ENCODE data around the gene GRIN2A.

The GRIN2A gene

DNA sequence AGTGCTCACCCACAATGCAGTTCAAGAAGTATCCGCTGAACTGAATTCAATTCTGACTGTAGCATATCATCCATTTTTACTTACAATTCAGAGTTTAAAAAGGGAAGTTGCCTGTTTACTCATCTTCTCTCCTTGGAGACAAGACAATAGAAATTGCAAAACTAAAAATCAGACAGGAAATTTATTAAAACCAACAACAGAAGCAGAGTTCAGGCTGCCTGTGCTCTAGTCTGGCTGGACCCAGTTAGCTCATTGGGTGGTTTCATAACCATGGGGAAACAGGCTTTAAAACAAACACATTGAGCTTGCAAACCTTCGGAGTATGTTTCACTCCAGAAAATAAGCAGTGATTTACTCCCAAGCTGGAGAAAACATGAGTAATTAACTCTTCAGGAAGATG is 321.4 kb downstream of the GRIN2A start:
- Histone ChIP-seq H3K27me3 (ENCODE audit: control insufficient read depth in 5 of 5, insufficient read depth in 4 of 5, low read length in 5 of 5) (no peaks in the 10 kb centered on the region), H3K4me3 (ENCODE audit: low read depth in 1 of 5, low read length in 5 of 5) (no peak overlapping the region), H3K9ac (ENCODE audit: low read length in 5 of 5) (no peak overlapping the region), H3K9me3 (ENCODE audit: control insufficient read depth in 5 of 5, low read length in 5 of 5) (peaks cover 0 to 3% (median 0%) of the 10 kb centered on the region in 5 donors), H3K4me1 (ENCODE audit: control insufficient read depth in 5 of 5, insufficient read depth in 5 of 5, low read length in 5 of 5) (peaks cover 0 to 14% (median 0%) of the 10 kb centered on the region in 5 donors), H3K36me3 (ENCODE audit: control insufficient read depth in 5 of 5, insufficient read depth in 5 of 5, low read length in 5 of 5) (no peaks in the 10 kb centered on the region), H3K27ac (ENCODE audit: low read depth, low read length) (no peak overlapping the region)

DNA sequence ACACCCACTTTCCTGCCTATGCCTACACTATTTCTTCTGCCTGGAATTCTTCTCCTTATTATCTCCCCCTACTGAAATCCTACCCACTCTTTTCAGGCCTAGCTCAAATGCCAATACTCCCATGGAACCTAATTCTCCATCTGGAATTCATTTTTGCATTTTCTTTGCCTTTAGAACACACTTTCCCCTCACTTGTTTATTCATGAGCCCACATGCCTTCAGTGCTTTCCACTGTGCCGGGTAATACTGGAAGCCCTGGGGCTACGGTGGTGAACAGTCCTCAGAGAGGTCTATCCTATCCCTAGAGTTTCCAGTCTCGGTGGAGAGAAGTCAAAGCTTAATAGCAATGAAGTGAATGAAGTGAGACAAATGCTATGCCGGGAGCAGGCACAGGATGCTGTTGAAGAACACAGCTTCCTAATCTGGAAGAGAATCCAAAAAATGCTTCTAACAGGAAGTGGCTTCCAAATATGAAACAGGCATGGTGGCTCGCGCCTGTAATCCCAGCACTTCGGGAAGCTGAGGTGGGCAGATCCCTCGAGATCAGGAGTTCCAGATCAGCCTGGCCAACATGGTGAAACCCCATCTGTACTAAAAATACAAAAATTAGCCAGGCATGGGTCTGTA is 322.4 kb downstream of the GRIN2A start:
- Histone ChIP-seq H3K27me3 (ENCODE audit: control insufficient read depth in 5 of 5, insufficient read depth in 4 of 5, low read length in 5 of 5) (no peaks in the 10 kb centered on the region), H3K9me3 (ENCODE audit: control insufficient read depth in 5 of 5, low read length in 5 of 5) (peaks cover 0 to 3% (median 0%) of the 10 kb centered on the region in 5 donors), H3K36me3 (ENCODE audit: control insufficient read depth in 5 of 5, insufficient read depth in 5 of 5, low read length in 5 of 5) (no peaks in the 10 kb centered on the region), H3K4me3 (ENCODE audit: low read depth in 1 of 5, low read length in 5 of 5) (no peak overlapping the region), H3K9ac (ENCODE audit: low read length in 5 of 5) (no peak overlapping the region), H3K27ac (ENCODE audit: low read depth, low read length) (no peak overlapping the region), H3K4me1 (ENCODE audit: control insufficient read depth in 5 of 5, insufficient read depth in 5 of 5, low read length in 5 of 5) (peaks cover 0 to 14% (median 0%) of the 10 kb centered on the region in 5 donors)

DNA sequence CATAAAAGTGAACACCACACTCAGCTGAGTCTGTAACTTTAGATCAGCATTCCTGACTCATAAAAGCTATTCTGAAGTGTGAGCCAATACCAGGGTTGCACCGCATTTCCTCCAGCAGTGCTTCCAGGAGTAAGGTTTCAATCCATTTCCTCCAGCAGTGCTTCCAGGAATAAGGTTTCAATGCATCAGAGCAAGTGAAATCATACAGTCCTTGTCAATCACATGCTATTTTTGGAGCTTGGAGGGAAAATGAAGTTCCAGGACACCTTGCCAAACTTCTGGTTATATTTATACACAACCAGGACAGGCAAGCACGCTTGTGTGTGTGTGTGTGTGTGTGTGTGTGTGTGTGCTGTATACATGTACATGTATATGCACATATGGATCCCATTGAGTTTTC is 327.6 kb downstream of the GRIN2A start:
- Histone ChIP-seq H3K27me3 (ENCODE audit: control insufficient read depth in 5 of 5, insufficient read depth in 4 of 5, low read length in 5 of 5) (no peaks in the 10 kb centered on the region), H3K4me3 (ENCODE audit: low read depth in 1 of 5, low read length in 5 of 5) (no peak overlapping the region), H3K27ac (ENCODE audit: low read depth, low read length) (no peak overlapping the region), H3K9me3 (ENCODE audit: control insufficient read depth in 5 of 5, low read length in 5 of 5) (peaks cover 0 to 3% (median 0%) of the 10 kb centered on the region in 5 donors), H3K36me3 (ENCODE audit: control insufficient read depth in 5 of 5, insufficient read depth in 5 of 5, low read length in 5 of 5) (no peaks in the 10 kb centered on the region), H3K4me1 (ENCODE audit: control insufficient read depth in 5 of 5, insufficient read depth in 5 of 5, low read length in 5 of 5) (peaks cover 0 to 2% (median 0%) of the 10 kb centered on the region in 5 donors), H3K9ac (ENCODE audit: low read length in 5 of 5) (no peak overlapping the region)

DNA sequence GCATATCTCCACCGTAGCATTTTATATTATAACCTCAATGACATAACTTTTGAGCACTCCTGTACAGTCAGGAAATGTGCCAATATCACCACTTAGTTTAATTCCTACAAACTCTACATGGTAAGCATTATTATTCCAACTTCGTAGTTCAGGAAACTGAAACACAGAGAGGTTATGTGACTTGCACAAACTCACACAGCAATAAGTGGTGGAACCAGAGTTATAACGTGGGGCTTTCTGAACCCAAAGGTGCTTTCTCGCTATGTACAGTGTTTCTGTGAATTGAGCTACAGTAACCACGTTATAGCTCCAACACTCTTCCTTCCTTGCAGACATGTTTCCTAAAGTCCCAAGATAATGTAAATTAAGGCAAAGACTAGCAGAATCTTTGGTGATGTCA is 330.2 kb downstream of the GRIN2A start:
- Histone ChIP-seq H3K27me3 (ENCODE audit: control insufficient read depth in 5 of 5, insufficient read depth in 4 of 5, low read length in 5 of 5) (no peaks in the 10 kb centered on the region), H3K4me1 (ENCODE audit: control insufficient read depth in 5 of 5, insufficient read depth in 5 of 5, low read length in 5 of 5) (no peaks in the 10 kb centered on the region), H3K9ac (ENCODE audit: low read length in 5 of 5) (no peak overlapping the region), H3K27ac (ENCODE audit: low read depth, low read length) (no peak overlapping the region), H3K4me3 (ENCODE audit: low read depth in 1 of 5, low read length in 5 of 5) (no peak overlapping the region), H3K9me3 (ENCODE audit: control insufficient read depth in 5 of 5, low read length in 5 of 5) (peaks cover 0 to 2% (median 0%) of the 10 kb centered on the region in 5 donors), H3K36me3 (ENCODE audit: control insufficient read depth in 5 of 5, insufficient read depth in 5 of 5, low read length in 5 of 5) (no peaks in the 10 kb centered on the region)

DNA sequence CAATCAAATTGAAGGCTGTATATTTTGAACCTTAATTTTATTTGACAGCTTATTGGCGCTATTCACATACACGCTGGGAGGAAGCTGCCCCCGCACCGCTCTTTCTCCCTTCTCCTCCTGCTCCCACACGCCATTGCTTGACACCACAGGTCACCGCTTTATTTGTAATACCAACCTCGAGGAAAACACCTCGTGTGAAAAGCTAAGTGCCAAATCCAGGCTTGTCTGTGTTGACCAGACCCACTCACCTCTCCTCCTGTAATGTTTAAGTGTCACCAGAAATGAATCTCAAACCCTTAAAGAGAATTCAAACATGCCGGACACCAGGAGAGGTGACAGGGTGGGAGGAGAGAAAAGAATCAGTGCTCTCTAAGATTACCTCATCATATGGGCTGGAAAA is 331.4 kb downstream of the GRIN2A start:
- Histone ChIP-seq H3K4me3 (ENCODE audit: low read depth in 1 of 5, low read length in 5 of 5) (no peak overlapping the region), H3K27me3 (ENCODE audit: control insufficient read depth in 5 of 5, insufficient read depth in 4 of 5, low read length in 5 of 5) (no peaks in the 10 kb centered on the region), H3K9me3 (ENCODE audit: control insufficient read depth in 5 of 5, low read length in 5 of 5) (peaks cover 0 to 2% (median 0%) of the 10 kb centered on the region in 5 donors), H3K4me1 (ENCODE audit: control insufficient read depth in 5 of 5, insufficient read depth in 5 of 5, low read length in 5 of 5) (no peaks in the 10 kb centered on the region), H3K36me3 (ENCODE audit: control insufficient read depth in 5 of 5, insufficient read depth in 5 of 5, low read length in 5 of 5) (no peaks in the 10 kb centered on the region), H3K27ac (ENCODE audit: low read depth, low read length) (no peak overlapping the region), H3K9ac (ENCODE audit: low read length in 5 of 5) (no peak overlapping the region)

DNA sequence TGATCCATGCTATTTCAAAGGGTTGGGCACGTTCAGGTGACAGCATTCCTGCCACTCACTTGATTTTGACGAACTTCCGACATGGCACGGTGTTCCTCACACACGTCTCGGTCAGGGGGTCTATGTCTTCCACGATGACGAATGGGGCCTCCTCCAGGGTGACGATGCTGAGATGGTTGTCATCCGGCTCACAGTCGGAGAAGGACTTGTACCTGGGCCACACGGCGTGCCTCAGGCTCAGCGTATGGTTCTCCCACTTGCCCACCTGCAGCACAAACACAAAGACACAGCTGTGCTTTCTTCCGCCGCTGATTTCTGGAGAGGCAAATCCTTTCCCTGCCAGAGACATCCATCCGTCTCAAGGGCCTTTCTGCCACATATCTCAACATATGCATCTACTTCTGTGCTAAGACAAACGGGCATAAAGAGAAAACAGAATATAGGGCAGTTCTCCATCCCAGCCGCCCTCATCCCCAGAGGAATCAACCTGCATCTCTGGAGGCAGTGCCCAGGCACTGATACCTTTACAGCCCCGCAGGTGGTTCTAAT is 332.5 kb downstream of the GRIN2A start:
- no peaks in the 10 kb centered on the region for H3K4me1 ChIP-seq (ENCODE audit: control insufficient read depth in 5 of 5, insufficient read depth in 5 of 5, low read length in 5 of 5)
- H3K9ac ChIP-seq (ENCODE audit: low read length in 5 of 5): no peak overlapping the region
- H3K36me3 ChIP-seq (ENCODE audit: control insufficient read depth in 5 of 5, insufficient read depth in 5 of 5, low read length in 5 of 5): no peaks in the 10 kb centered on the region
- H3K9me3 ChIP-seq (ENCODE audit: control insufficient read depth in 5 of 5, low read length in 5 of 5): peaks cover 0 to 2% (median 0%) of the 10 kb centered on the region in 5 donors
- no peaks in the 10 kb centered on the region for H3K27me3 ChIP-seq (ENCODE audit: control insufficient read depth in 5 of 5, insufficient read depth in 4 of 5, low read length in 5 of 5)
- no peak overlapping the region for H3K27ac ChIP-seq (ENCODE audit: low read depth, low read length)
- H3K4me3 ChIP-seq (ENCODE audit: low read depth in 1 of 5, low read length in 5 of 5): no peak overlapping the region

DNA sequence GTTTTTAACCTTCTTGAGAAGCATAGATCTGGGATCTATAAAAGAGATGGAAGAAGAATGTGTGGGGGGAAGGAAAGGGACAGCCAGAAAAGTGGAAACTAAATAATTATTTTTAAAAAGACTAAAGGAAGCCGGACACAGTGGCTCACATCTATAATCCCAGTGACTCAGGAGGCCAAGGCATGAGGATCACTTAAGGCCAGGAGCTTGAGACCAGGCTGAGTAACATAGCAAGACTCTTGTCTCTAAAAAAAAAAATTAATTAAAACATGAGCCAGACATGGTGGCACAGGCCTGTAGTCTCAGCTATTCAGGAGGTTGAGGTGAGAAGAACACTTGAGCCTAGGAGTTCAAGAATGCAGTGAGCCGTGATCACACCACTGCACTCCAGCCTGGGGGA is 335.1 kb downstream of the GRIN2A start:
- no peak overlapping the region for H3K4me3 ChIP-seq (ENCODE audit: low read depth in 1 of 5, low read length in 5 of 5)
- no peaks in the 10 kb centered on the region for H3K4me1 ChIP-seq (ENCODE audit: control insufficient read depth in 5 of 5, insufficient read depth in 5 of 5, low read length in 5 of 5)
- no peaks in the 10 kb centered on the region for H3K9me3 ChIP-seq (ENCODE audit: control insufficient read depth in 5 of 5, low read length in 5 of 5)
- H3K36me3 ChIP-seq (ENCODE audit: control insufficient read depth in 5 of 5, insufficient read depth in 5 of 5, low read length in 5 of 5): no peaks in the 10 kb centered on the region
- H3K27me3 ChIP-seq (ENCODE audit: control insufficient read depth in 5 of 5, insufficient read depth in 4 of 5, low read length in 5 of 5): no peaks in the 10 kb centered on the region
- no peak overlapping the region for H3K27ac ChIP-seq (ENCODE audit: low read depth, low read length)
- no peak overlapping the region for H3K9ac ChIP-seq (ENCODE audit: low read length in 5 of 5)

DNA sequence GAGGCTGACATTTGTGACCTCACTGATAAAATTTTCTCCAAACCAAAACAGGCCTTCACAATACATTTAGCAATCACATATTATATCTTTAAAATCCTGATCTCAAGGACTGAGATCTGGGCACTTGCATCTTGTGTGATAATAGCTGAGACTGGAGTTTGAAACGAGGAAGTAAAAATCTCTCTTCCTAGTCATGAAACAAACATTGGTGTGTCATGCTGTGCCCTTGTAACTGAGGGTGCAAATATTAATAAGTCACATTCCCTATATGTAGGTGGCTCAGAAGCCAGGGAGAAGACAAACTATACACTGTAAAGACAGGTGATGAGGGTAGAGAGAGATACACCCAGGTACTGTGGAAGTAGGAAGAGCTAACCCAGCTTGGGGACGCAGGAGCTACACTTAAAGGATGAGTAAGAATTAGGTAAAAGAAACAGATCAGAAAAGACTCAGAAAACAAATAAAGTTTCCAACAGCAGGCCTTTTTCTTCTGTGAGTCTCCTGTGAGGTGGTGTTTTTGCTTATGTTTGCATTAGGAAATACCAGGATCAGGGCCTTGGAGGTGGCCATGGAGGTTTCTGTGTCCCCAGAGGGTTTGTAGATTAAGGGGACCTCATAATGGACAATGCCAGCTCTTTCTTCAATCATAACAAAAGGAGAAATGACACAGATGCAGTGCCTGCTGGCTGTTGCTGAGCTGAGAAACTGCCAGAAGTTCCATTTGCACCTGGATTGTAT is 335.7 kb downstream of the GRIN2A start:
- Histone ChIP-seq H3K27me3 (ENCODE audit: control insufficient read depth in 5 of 5, insufficient read depth in 4 of 5, low read length in 5 of 5) (no peaks in the 10 kb centered on the region), H3K4me1 (ENCODE audit: control insufficient read depth in 5 of 5, insufficient read depth in 5 of 5, low read length in 5 of 5) (no peaks in the 10 kb centered on the region), H3K9me3 (ENCODE audit: control insufficient read depth in 5 of 5, low read length in 5 of 5) (no peaks in the 10 kb centered on the region), H3K9ac (ENCODE audit: low read length in 5 of 5) (no peak overlapping the region), H3K4me3 (ENCODE audit: low read depth in 1 of 5, low read length in 5 of 5) (no peak overlapping the region), H3K27ac (ENCODE audit: low read depth, low read length) (no peak overlapping the region), H3K36me3 (ENCODE audit: control insufficient read depth in 5 of 5, insufficient read depth in 5 of 5, low read length in 5 of 5) (no peaks in the 10 kb centered on the region)

DNA sequence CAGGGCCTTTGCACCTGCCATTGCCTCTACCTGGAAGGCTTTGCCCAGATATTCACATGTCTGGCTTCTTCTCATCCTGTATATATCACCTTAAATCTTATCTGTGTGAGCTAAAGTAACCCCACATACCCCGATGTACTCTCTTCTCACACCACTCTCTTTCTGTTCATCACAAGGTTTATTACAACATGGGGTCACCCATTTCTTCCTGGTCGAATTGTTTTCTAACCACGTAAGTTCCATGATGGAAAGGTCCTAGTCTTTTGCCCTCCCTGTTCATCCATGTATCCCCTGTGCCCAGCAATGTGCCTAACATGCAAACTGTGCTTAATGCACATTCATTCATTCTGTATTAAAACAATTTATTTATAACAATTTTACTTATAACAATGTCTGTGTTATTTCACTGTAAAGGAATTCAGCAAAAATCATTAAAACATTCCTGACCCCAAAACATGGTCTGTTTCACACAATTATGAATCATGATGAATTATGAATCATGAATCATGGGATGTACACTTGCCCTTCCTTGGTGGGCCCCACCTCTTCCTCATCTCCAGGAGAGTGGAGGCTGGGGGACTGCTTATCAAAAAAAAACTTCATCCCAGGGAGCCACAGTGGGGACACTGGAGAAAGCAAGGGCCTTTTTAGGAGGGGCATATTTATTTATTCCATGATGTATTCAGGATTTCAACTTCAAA is 336.4 kb downstream of the GRIN2A start:
- Histone ChIP-seq H3K4me1 (ENCODE audit: control insufficient read depth in 5 of 5, insufficient read depth in 5 of 5, low read length in 5 of 5) (no peaks in the 10 kb centered on the region), H3K27ac (ENCODE audit: low read depth, low read length) (no peak overlapping the region), H3K4me3 (ENCODE audit: low read depth in 1 of 5, low read length in 5 of 5) (no peak overlapping the region), H3K9ac (ENCODE audit: low read length in 5 of 5) (no peak overlapping the region), H3K27me3 (ENCODE audit: control insufficient read depth in 5 of 5, insufficient read depth in 4 of 5, low read length in 5 of 5) (no peaks in the 10 kb centered on the region), H3K9me3 (ENCODE audit: control insufficient read depth in 5 of 5, low read length in 5 of 5) (no peaks in the 10 kb centered on the region), H3K36me3 (ENCODE audit: control insufficient read depth in 5 of 5, insufficient read depth in 5 of 5, low read length in 5 of 5) (no peaks in the 10 kb centered on the region)

DNA sequence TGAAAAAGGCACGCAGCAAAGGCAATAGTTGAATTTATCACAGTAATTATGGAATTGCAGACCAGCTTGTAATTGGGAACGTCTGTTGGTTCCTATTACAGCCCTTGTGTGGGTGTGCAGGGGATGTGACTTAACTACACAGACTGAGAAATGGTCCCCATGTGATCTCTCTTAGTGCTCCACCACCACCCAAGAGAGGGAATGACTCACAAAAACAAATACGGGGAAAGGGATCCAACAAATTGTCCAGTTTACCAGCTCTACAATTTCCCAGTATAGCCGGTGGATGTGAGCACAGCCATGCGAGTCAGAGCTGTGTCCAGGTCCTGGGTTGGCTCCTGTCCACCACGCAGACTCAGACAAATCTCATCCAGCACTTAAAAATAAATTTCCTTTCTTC is 337.9 kb downstream of the GRIN2A start:
- H3K9me3 ChIP-seq (ENCODE audit: control insufficient read depth in 5 of 5, low read length in 5 of 5): no peaks in the 10 kb centered on the region
- H3K4me3 ChIP-seq (ENCODE audit: low read depth in 1 of 5, low read length in 5 of 5): no peak overlapping the region
- H3K27me3 ChIP-seq (ENCODE audit: control insufficient read depth in 5 of 5, insufficient read depth in 4 of 5, low read length in 5 of 5): no peaks in the 10 kb centered on the region

More for the DNA sequence above, 337.9 kb downstream of the GRIN2A start:
- H3K36me3 ChIP-seq (ENCODE audit: control insufficient read depth in 5 of 5, insufficient read depth in 5 of 5, low read length in 5 of 5): no peaks in the 10 kb centered on the region
- no peak overlapping the region for H3K27ac ChIP-seq (ENCODE audit: low read depth, low read length)
- no peaks in the 10 kb centered on the region for H3K4me1 ChIP-seq (ENCODE audit: control insufficient read depth in 5 of 5, insufficient read depth in 5 of 5, low read length in 5 of 5)
- H3K9ac ChIP-seq (ENCODE audit: low read length in 5 of 5): no peak overlapping the region

Measured in subcutaneous abdominal adipose tissue (tissue), 5 donors.